AG08395 (cell line): ENCODE results near the gene TRABD2B.

ENCODE experiments used
- DNase-seq: peaks from one replicate; pipeline ENCODE4 v3.0.0; 2012; ENCODE audit warnings: mixed read lengths, low spot score

TRABD2B gene

GRCh38 chr1:48021792-48022191 lies 24.6 kb upstream of the TRABD2B start:
- no peak for DNase-seq

GRCh38 chr1:48019714-48020315 lies 22.6 kb upstream of the TRABD2B start:
- peak; percentile 28 for DNase-seq

GRCh38 chr1:48018799-48019198 lies 21.6 kb upstream of the TRABD2B start:
- no peak for DNase-seq

- no peak for DNase-seq
These were observed 20.5 kb upstream of the TRABD2B start for GRCh38 chr1:48017716-48018115.

- DNase-seq: no peak
These were observed 19.3 kb upstream of the TRABD2B start for GRCh38 chr1:48016515-48016914.

- no peak for DNase-seq
These were observed 16.1 kb upstream of the TRABD2B start for GRCh38 chr1:48013270-48013669.

GRCh38 chr1:48007047-48007446 lies 9.9 kb upstream of the TRABD2B start:
- no peak for DNase-seq

- DNase-seq: no peak
These were observed 9.1 kb upstream of the TRABD2B start for GRCh38 chr1:48006264-48006663.

GRCh38 chr1:48005253-48006117 lies 8.3 kb upstream of the TRABD2B start:
- DNase-seq: no peak

- DNase-seq: no peak
These were observed 6.8 kb upstream of the TRABD2B start for GRCh38 chr1:48003741-48004531.

GRCh38 chr1:48002142-48002541 lies 5.0 kb upstream of the TRABD2B start:
- no peak for DNase-seq

- no peak for DNase-seq
These were observed 4.5 kb upstream of the TRABD2B start for GRCh38 chr1:48001696-48002095.

GRCh38 chr1:48000883-48001282 lies 3.7 kb upstream of the TRABD2B start:
- no peak for DNase-seq

GRCh38 chr1:47999097-47999496 lies 1.9 kb upstream of the TRABD2B start:
- no peak for DNase-seq

- no peak for DNase-seq
These were observed 1.3 kb upstream of the TRABD2B start for GRCh38 chr1:47998396-47998990.

- DNase-seq: peak; percentile 18
These were observed 569 bp downstream of the TRABD2B start for GRCh38 chr1:47996406-47997226.

- no peak for DNase-seq
These were observed 1.2 kb downstream of the TRABD2B start for GRCh38 chr1:47996060-47996405.

- no peak for DNase-seq
These were observed 1.7 kb downstream of the TRABD2B start for GRCh38 chr1:47995306-47996050.

GRCh38 chr1:47993881-47994625 lies 3.1 kb downstream of the TRABD2B start:
- DNase-seq: no peak

- DNase-seq: no peak
These were observed 3.8 kb downstream of the TRABD2B start for GRCh38 chr1:47993416-47993740.
